Colon (tissue), 2 donors: Measurements from ENCODE around the gene SPRED2.

Experiments
- FAIRE-seq: peaks from 2 replicates; lab custom pipeline; 2012; peaks lifted over from hg19 to GRCh38; lab: Jason Lieb, UNC
- donor health status: control.
- donor health status: control.

SPRED2 gene

GRCh38 chr2:65386344-65386743 is 46.1 kb downstream of the SPRED2 start:
- FAIRE-seq = no peak

- FAIRE-seq = no peak
Measured at GRCh38 chr2:65383541-65384488, 48.6 kb downstream of the SPRED2 start.

GRCh38 chr2:65382776-65383357 is 49.5 kb downstream of the SPRED2 start:
- no peak for FAIRE-seq

- no peak for FAIRE-seq
Measured at GRCh38 chr2:65382323-65382722, 50.1 kb downstream of the SPRED2 start.

- FAIRE-seq = no peak
Measured at GRCh38 chr2:65381607-65382051, 50.8 kb downstream of the SPRED2 start.

GRCh38 chr2:65380255-65380654 is 52.1 kb downstream of the SPRED2 start:
- no peak for FAIRE-seq

- FAIRE-seq = no peak
Measured at GRCh38 chr2:65379721-65380171, 52.7 kb downstream of the SPRED2 start.

- no peak for FAIRE-seq
Measured at GRCh38 chr2:65379223-65379622, 53.2 kb downstream of the SPRED2 start.

- no peak for FAIRE-seq
Measured at GRCh38 chr2:65378290-65378689, 54.1 kb downstream of the SPRED2 start.

GRCh38 chr2:65377556-65378192 is 54.7 kb downstream of the SPRED2 start:
- FAIRE-seq = no peak

GRCh38 chr2:65375723-65376122 is 56.7 kb downstream of the SPRED2 start:
- FAIRE-seq = no peak

GRCh38 chr2:65374999-65375398 is 57.4 kb downstream of the SPRED2 start:
- FAIRE-seq = no peak

GRCh38 chr2:65374575-65374974 is 57.8 kb downstream of the SPRED2 start:
- FAIRE-seq = no peak

- no peak for FAIRE-seq
Measured at GRCh38 chr2:65373365-65373918, 59.0 kb downstream of the SPRED2 start.

GRCh38 chr2:65372619-65373018 is 59.8 kb downstream of the SPRED2 start:
- FAIRE-seq = no peak

GRCh38 chr2:65371074-65371434 is 61.3 kb downstream of the SPRED2 start:
- FAIRE-seq = no peak

GRCh38 chr2:65370387-65371073 is 61.9 kb downstream of the SPRED2 start:
- FAIRE-seq = no peak

- FAIRE-seq = no peak
Measured at GRCh38 chr2:65369980-65370379, 62.4 kb downstream of the SPRED2 start.

- FAIRE-seq = no peak
Measured at GRCh38 chr2:65369574-65369973, 62.8 kb downstream of the SPRED2 start.

GRCh38 chr2:65368468-65368867 is 63.9 kb downstream of the SPRED2 start:
- no peak for FAIRE-seq

- FAIRE-seq = no peak
Measured at GRCh38 chr2:65367524-65367923, 64.9 kb downstream of the SPRED2 start.

GRCh38 chr2:65366595-65367125 is 65.7 kb downstream of the SPRED2 start:
- peak; percentile 21 for FAIRE-seq
